Gastrocnemius medialis (tissue), 4 donors: ENCODE results near the gene LANCL2. TPM values are rescaled to one million over a fixed set of nuclear protein-coding genes. Genes with fewer than 3 reads are reported as not detected.

ENCODE experiments used
- ATAC-seq, 2 donors: fragments of 150-250 bp; one replicate each; pipeline ENCODE4 v1.9.1; 2016
- DNase-seq, 2 donors: peaks; one replicate each; pipeline ENCODE4 v3.0.0-alpha.2; 2019
- H3K27ac ChIP-seq, 4 donors: fragments of 200-600 bp; sonication (generic); 1 replicate in 1 of 4; 2 replicates in 3 of 4; pipeline ENCODE4 v1.5.1; 2016 to 2018; ENCODE audit warnings: mild to moderate bottlenecking in 2 of 4, moderate library complexity in 1 of 4
- H3K27me3 ChIP-seq, 3 donors: fragments of 200-600 bp; sonication (generic) in 2 of 3; 1 replicate in 1 of 3; 2 replicates in 2 of 3; pipeline versions ENCODE4 v1.5.1 to v1.6.0; 2016 to 2019; ENCODE audit warnings: mild to moderate bottlenecking in 1 of 3, moderate library complexity in 1 of 3
- H3K36me3 ChIP-seq, 2 donors: fragments of 200-600 bp; sonication (generic) in 1 of 2; one replicate each; pipeline ENCODE4 v1.5.1; 2017 to 2018
- H3K4me1 ChIP-seq, 2 donors: fragments of 200-600 bp; sonication (generic) in 1 of 2; one replicate each; pipeline ENCODE4 v1.5.1; 2016 to 2017; ENCODE audit warnings: mild to moderate bottlenecking in 2 of 2
- H3K4me3 ChIP-seq, 4 donors: fragments of 200-600 bp; sonication (generic) in 3 of 4; 1 replicate in 1 of 4; 2 replicates in 3 of 4; pipeline ENCODE4 v1.5.1; 2016 to 2019; ENCODE audit warnings: mild to moderate bottlenecking in 2 of 4
- H3K9me3 ChIP-seq, 3 donors: fragments of 200-600 bp; sonication (generic) in 2 of 3; 1 replicate in 1 of 3; 2 replicates in 2 of 3; pipeline ENCODE4 v1.5.1; 2016 to 2019
- POLR2A ChIP-seq, 2 donors: fragments of 450-650 bp; IDR thresholded peaks; one replicate each; pipeline ENCODE4 v1.6.1; 2017; ENCODE audit warnings: antibody characterized with exemption in 2 of 2, mild to moderate bottlenecking in 2 of 2, moderate library complexity in 2 of 2
- in situ Hi-C, 4 donors: fragments of 200-750 bp; cut with MboI; loops; one replicate each; pipeline versions ENCODE4 v1.15.0 to v1.8.0; 2017; ENCODE audit warnings: low sequenced_read_pairs in 4 of 4
- intact Hi-C: fragments of 100-400 bp; cut with DNase I; formaldehyde crosslinking; loops from one replicate; pipeline ENCODE4 v1.15.1; 2023; ENCODE audit warnings: low total_unique reads
- total RNA-seq, 4 donors: library from RNA; depleted of rRNA; stranded (reverse); fragments of >200 nt; gene quantifications; one replicate each; pipeline versions ENCODE4 v1.1.0 to v1.2.3, GENCODE V29; 2016
- TF ChIP-seq, protein P1 (sequence below), 5 experiments: fragments of 450-650 bp in 3 of 5; fragments of 200-600 bp in 2 of 5; sonication (generic) in 2 of 5; IDR thresholded peaks in 4 of 5; conservative IDR thresholded peaks in 1 of 5; 1 replicate in 4 of 5; 2 replicates in 1 of 5; pipeline ENCODE4 v1.5.1; 2016 to 2019; ENCODE audit warnings: antibody characterized with exemption in 5 of 5, mild to moderate bottlenecking in 3 of 5, moderate library complexity in 3 of 5

Gene LANCL2
- total RNA-seq, 4 donors from 2014 or later, result 5.1 to 13.0 (median 7.4) TPM

DNA sequence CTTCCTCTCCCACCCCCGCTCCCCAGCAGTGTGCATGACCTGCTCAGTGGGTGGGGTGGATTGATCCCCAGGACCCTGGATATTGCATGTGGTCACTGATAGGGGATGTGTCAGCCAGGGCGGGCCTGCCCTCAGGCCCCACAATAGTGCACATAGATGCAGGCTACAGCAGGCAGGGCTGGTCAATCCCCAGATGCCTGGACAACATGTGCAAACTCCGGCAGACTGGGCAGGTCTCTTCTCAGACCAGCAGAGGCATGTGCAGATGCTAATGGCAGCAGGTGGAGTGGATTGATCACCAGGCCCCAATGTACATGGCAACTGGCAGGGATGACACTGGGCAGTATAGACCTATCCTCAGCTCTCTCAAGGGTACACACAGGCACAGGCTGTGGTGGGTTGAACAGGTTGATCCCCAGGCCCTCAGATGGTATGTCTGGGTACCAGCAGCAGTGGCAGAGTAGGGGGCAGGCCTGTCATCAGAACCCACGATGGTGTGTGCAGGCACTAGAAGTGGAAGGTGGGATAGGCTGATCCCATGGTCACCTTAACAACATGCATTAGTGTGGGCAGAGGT is 98.6 kb downstream of the LANCL2 start:
- no peaks in the 10 kb centered on the region for H3K27me3 ChIP-seq
- no peak for TF ChIP-seq POLR2A (IDR thresholded peaks at IDR 0.05)
- TF ChIP-seq, protein P1, sequence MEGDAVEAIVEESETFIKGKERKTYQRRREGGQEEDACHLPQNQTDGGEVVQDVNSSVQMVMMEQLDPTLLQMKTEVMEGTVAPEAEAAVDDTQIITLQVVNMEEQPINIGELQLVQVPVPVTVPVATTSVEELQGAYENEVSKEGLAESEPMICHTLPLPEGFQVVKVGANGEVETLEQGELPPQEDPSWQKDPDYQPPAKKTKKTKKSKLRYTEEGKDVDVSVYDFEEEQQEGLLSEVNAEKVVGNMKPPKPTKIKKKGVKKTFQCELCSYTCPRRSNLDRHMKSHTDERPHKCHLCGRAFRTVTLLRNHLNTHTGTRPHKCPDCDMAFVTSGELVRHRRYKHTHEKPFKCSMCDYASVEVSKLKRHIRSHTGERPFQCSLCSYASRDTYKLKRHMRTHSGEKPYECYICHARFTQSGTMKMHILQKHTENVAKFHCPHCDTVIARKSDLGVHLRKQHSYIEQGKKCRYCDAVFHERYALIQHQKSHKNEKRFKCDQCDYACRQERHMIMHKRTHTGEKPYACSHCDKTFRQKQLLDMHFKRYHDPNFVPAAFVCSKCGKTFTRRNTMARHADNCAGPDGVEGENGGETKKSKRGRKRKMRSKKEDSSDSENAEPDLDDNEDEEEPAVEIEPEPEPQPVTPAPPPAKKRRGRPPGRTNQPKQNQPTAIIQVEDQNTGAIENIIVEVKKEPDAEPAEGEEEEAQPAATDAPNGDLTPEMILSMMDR (IDR thresholded peaks at IDR 0.05 in 4 of 5, conservative IDR thresholded peaks at IDR 0.05 in 1 of 5), result no peak
- no peaks in the 10 kb centered on the region for H3K4me1 ChIP-seq
- H3K9me3 ChIP-seq, result no peaks in the 10 kb centered on the region
- H3K36me3 ChIP-seq, result peaks cover 0 to 9% of the 10 kb centered on the region in 2 donors
- in situ Hi-C loops, result no loop called here
- no peak for ATAC-seq
- DNase-seq, result no peak
- no peak overlapping the region for H3K4me3 ChIP-seq
- no peak overlapping the region for H3K27ac ChIP-seq
- intact Hi-C loops, result no loop called here

DNA sequence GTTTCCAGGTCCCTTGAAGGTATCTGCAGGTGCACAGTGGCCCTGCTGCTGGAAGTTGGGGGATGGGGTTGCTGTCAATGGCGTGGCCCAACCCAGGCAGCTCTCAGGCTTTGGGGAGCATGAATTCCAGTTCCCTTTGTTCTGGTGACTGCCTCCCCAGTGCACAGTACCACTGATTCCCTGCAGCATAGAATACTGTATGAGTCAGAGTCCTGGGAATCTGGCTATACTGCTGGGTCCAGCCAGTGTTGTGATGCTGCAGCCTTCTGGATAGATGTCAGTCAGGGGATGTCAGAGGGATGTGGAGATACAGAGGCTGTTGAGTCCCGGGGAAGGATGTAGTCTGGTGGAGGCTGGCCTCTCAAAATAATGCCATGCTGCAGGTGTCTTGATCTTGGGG is 99.3 kb downstream of the LANCL2 start:
- H3K4me3 ChIP-seq, result no peak overlapping the region
- no peak for TF ChIP-seq POLR2A (IDR thresholded peaks at IDR 0.05)
- TF ChIP-seq, protein P1 (IDR thresholded peaks at IDR 0.05 in 4 of 5, conservative IDR thresholded peaks at IDR 0.05 in 1 of 5), result no peak
- intact Hi-C loops, result no loop called here

DNA sequence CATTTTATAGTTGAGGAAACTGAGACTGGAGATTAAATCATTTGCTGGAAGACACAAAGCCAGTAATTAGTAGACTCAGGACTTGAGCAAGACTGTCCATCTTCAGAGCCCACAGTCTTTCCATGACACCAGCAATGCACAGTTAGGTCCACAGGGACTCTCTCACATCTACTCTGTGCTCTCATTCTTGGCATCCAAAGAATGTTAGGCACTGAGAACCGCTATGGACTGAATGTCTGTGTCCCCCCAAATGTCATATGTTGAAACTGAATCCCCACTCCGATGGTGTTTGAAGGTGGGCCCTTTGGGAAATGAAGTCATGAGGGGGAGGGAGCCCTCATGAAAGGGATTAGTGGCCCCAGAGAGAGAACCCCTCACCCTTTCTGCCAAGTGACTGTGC is 100.6 kb downstream of the LANCL2 start:
- intact Hi-C loops, result no loop called here
- Histone ChIP-seq H3K9me3 (no peaks in the 10 kb centered on the region), H3K27me3 (no peaks in the 10 kb centered on the region), H3K36me3 (peaks cover 0 to 9% of the 10 kb centered on the region in 2 donors), H3K4me1 (no peaks in the 10 kb centered on the region), H3K4me3 (no peak overlapping the region), H3K27ac (no peak overlapping the region)
- TF ChIP-seq POLR2A (IDR thresholded peaks at IDR 0.05), result no peak
- TF ChIP-seq, protein P1 (IDR thresholded peaks at IDR 0.05 in 4 of 5, conservative IDR thresholded peaks at IDR 0.05 in 1 of 5), result no peak
- ATAC-seq, result no peak
- no peak for DNase-seq
- in situ Hi-C loops, result no loop called here

More for the DNA sequence above, 99.3 kb downstream of the LANCL2 start:
- H3K36me3 ChIP-seq, result peaks cover 0 to 9% of the 10 kb centered on the region in 2 donors
- no peak for ATAC-seq
- no peak overlapping the region for H3K27ac ChIP-seq
- H3K27me3 ChIP-seq, result no peaks in the 10 kb centered on the region
- no peaks in the 10 kb centered on the region for H3K9me3 ChIP-seq
- DNase-seq, result no peak
- in situ Hi-C loops, result no loop called here
- no peaks in the 10 kb centered on the region for H3K4me1 ChIP-seq

DNA sequence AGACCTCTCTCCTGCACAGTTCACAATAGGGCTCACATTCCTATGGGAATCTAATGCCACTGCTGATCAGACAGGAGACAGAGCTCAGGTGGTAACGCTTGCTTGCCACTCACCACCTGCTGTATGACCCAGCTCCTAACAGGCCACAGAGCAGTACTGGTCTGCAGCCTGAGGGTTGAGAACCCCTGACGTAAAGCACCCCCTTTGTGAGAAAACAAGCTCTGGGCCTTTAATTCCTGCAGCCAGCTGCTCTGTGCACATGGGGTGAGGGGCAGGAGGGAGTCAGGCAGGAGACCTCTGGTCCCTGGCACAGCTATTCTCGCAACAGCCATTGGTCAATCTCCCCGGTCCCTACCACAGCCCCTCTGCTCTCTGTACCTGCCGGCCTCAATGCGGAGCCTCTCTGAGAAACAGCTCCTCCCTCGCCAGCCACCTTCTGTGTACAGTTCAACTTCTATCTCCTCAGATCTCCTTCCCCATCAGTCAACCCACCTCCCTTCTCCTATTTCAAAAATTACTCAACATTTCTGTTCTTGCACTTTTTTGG is 102.0 kb downstream of the LANCL2 start:
- Histone ChIP-seq H3K4me3 (no peak overlapping the region), H3K27me3 (no peaks in the 10 kb centered on the region), H3K27ac (no peak overlapping the region), H3K36me3 (peaks cover 0 to 9% of the 10 kb centered on the region in 2 donors), H3K4me1 (no peaks in the 10 kb centered on the region), H3K9me3 (no peaks in the 10 kb centered on the region)
- in situ Hi-C loops (no loop called here), intact Hi-C loops (no loop called here)
- DNase-seq, result no peak
- no peak for TF ChIP-seq POLR2A (IDR thresholded peaks at IDR 0.05)
- TF ChIP-seq, protein P1 (IDR thresholded peaks at IDR 0.05 in 4 of 5, conservative IDR thresholded peaks at IDR 0.05 in 1 of 5), result no peak
- no peak for ATAC-seq
